Measurements from ENCODE around the gene LYPLA2. TPM values are rescaled to one million over a fixed set of nuclear protein-coding genes. Genes with fewer than 3 reads are reported as not detected.

The LYPLA2 gene
- total and polyA plus RNA-seq, 2 of the 8 experiments (the other 6 are each of a cell fraction or from before 2014, with no cell fraction given), result 138 to 211 TPM

DNA sequence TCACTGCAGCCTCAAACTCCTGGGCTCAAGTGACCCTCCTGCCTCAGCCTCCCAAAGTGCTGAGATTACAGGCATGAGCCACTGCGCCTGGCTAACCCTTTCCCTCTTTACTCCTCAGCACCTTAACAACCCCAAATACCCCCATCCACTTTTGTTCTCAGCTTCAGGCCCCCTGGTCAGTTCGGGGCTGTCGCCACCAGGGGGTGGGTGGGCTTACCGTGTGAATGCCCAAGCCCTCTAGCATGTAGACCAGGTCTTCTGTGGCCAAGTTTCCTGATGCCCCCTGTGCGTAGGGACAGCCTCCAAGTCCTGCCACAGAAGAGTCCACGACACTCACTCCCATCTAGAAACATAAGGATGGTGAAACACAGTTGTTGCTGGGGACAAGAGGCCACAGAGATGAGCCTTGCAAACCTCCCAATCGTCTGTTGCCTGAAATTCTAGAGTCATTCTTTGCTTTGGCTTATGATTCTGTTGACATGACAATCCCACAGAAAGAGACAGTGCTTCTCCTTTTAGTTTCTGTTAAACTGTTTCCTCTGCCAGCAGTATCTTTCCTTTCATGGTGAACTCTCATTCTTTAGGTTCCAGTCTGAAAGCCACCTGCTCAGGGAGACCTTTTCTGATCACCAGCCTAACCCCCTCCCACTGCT, 13.4 kb downstream of the LYPLA2 start:
- no peak for DNase-seq (ENCODE audit: low read depth in 1 of 2, low spot score in 2 of 2)
- POLR2A ChIA-PET (ENCODE audit: partially characterized antibody), result interaction anchor here (1.0 to 3.4 kb wide), 3 partner anchors 13 to 157 kb away, joined by 3 to 22 read pairs (median 8); partner anchors contain the start of genes LYPLA2 and PITHD1
- no peak overlapping the region for H2BK20ac ChIP-seq (ENCODE audit: low read length)

More for the DNA sequence above, 13.4 kb downstream of the LYPLA2 start:
- H3K9me3 ChIP-seq (ENCODE audit: insufficient read depth in 2 of 2, low read depth in 1 of 2, low read length in 1 of 2), result no peaks in the 10 kb centered on the region
- no peak overlapping the region for H3K4ac ChIP-seq (replicated peaks; ENCODE audit: insufficient read length, low read depth, low read length)
- no peak overlapping the region for H3K9ac ChIP-seq (replicated peaks in 1 of 4; ENCODE audit: extremely low read depth in 1 of 4, low read depth in 3 of 4, low read length in 3 of 4)
- H4K91ac ChIP-seq (replicated peaks; ENCODE audit: insufficient read length, low read length), result no peak overlapping the region
- H3K14ac ChIP-seq (ENCODE audit: insufficient read length), result no peak overlapping the region
- no peak for TF ChIP-seq CBX5 (IDR thresholded peaks at IDR 0.05; ENCODE audit: low read depth, low read length)
- TF ChIP-seq, protein P1, sequence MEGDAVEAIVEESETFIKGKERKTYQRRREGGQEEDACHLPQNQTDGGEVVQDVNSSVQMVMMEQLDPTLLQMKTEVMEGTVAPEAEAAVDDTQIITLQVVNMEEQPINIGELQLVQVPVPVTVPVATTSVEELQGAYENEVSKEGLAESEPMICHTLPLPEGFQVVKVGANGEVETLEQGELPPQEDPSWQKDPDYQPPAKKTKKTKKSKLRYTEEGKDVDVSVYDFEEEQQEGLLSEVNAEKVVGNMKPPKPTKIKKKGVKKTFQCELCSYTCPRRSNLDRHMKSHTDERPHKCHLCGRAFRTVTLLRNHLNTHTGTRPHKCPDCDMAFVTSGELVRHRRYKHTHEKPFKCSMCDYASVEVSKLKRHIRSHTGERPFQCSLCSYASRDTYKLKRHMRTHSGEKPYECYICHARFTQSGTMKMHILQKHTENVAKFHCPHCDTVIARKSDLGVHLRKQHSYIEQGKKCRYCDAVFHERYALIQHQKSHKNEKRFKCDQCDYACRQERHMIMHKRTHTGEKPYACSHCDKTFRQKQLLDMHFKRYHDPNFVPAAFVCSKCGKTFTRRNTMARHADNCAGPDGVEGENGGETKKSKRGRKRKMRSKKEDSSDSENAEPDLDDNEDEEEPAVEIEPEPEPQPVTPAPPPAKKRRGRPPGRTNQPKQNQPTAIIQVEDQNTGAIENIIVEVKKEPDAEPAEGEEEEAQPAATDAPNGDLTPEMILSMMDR (IDR thresholded peaks at IDR 0.05; ENCODE audit: control extremely low read depth in 1 of 3, insufficient read depth in 1 of 3, low read depth in 1 of 3, low read length in 3 of 3), result peak in 2 of 3 experiments; percentile 1 to 19; a peak in 1 of 4 replicates
- peak; percentile 2 to 33; a peak in 1 of 4 replicates for TF ChIP-seq RAD21 (IDR thresholded peaks at IDR 0.05 in 1 of 2, conservative IDR thresholded peaks at IDR 0.05 in 1 of 2; ENCODE audit: low read depth in 2 of 2, low read length in 2 of 2)
- no peaks in the 10 kb centered on the region for H3K79me1 ChIP-seq (ENCODE audit: low read depth, low read length)
- H2BK15ac ChIP-seq (ENCODE audit: low read length), result no peak overlapping the region
- no peaks in the 10 kb centered on the region for H3K79me2 ChIP-seq (ENCODE audit: control insufficient read depth in 1 of 2, insufficient read depth in 2 of 2, low read length in 2 of 2)
- H3K27me3 ChIP-seq (replicated peaks in 1 of 4; ENCODE audit: control insufficient read depth in 3 of 4, extremely low read depth in 1 of 4, insufficient read depth in 3 of 4, low read length in 3 of 4), result no peaks in the 10 kb centered on the region; a peak in 1 of 7 replicates
- no peak overlapping the region for H3K23ac ChIP-seq (ENCODE audit: insufficient read length)
- H3K27ac ChIP-seq (ENCODE audit: low read depth, low read length), result no peak overlapping the region
- H2BK5ac ChIP-seq (ENCODE audit: low read depth, low read length), result no peak overlapping the region; the same call in 1 of the 2 replicates
- WGBS, 2 experiments (ENCODE audit: extremely low coverage in 1 of 2, insufficient coverage in 1 of 2, insufficient read length in 1 of 2, insufficient replicate concordance in 2 of 2, low coverage in 1 of 2, low lambda C conversion rate in 2 of 2, missing lambda C conversion rate in 1 of 2), result 81% methylated on average over 7 of the region's 7 CpGs; no CpG with 5 or more reads in 1 of the 2 experiments
- H3K4me2 ChIP-seq (ENCODE audit: insufficient read depth in 1 of 2, low read depth in 2 of 2, low read length in 2 of 2), result no peak overlapping the region
- H2BK120ac ChIP-seq (replicated peaks; ENCODE audit: low read depth, low read length), result no peak overlapping the region
- H2AFZ ChIP-seq (ENCODE audit: low read length), result no peak overlapping the region
- H3K23me2 ChIP-seq (ENCODE audit: low read depth, low read length), result peaks cover 13% of the 10 kb centered on the region
- H4K5ac ChIP-seq (ENCODE audit: insufficient read length, low read depth, low read length), result no peak overlapping the region
- no peak for FAIRE-seq
- peaks cover 0 to 6% (median 4%) of the 10 kb centered on the region in 4 experiments; a peak in 5 of 7 replicates for H3K4me1 ChIP-seq (replicated peaks in 1 of 4; ENCODE audit: control insufficient read depth in 3 of 4, insufficient read depth in 4 of 4, low read length in 3 of 4)
- H4K20me1 ChIP-seq (replicated peaks in 1 of 2; ENCODE audit: control insufficient read depth in 1 of 2, insufficient read depth in 2 of 2, low read length in 2 of 2), result peaks cover 0 to 2% of the 10 kb centered on the region in 2 experiments
- H3K36me3 ChIP-seq (ENCODE audit: control insufficient read depth in 2 of 4, insufficient read depth in 4 of 4, low read length in 3 of 4), result no peaks in the 10 kb centered on the region; a peak in 1 of 8 replicates
- H2BK12ac ChIP-seq (ENCODE audit: low read depth, low read length), result no peak overlapping the region
- no peak overlapping the region for H3K4me3 ChIP-seq (ENCODE audit: extremely low read depth in 1 of 4, insufficient read depth in 2 of 4, low read depth in 3 of 4, low read length in 4 of 4)
- CTCF ChIA-PET (ENCODE audit: partially characterized antibody), result interaction anchor here (0.6 to 3.5 kb wide), 5 partner anchors 7 to 151 kb away, joined by 3 to 13 read pairs (median 5); no protein-coding TSS in a partner anchor
- H3K56ac ChIP-seq (replicated peaks; ENCODE audit: insufficient read length, low read depth, low read length), result no peak overlapping the region
- no peak overlapping the region for H3K18ac ChIP-seq (ENCODE audit: extremely low read depth, low read length)
- H2AK5ac ChIP-seq (ENCODE audit: low read depth, low read length), result no peak overlapping the region
- no peak overlapping the region for H4K8ac ChIP-seq (ENCODE audit: extremely low read depth, insufficient read depth, low read length)

All from H1 (cell line).